ENCODE data around the gene MOCS3. TPM values are rescaled to one million over a fixed set of nuclear protein-coding genes. Genes with fewer than 3 reads are reported as not detected.

MOCS3 gene
- total RNA-seq, 1 experiment from 2014 or later = 13.4 TPM

- intact Hi-C loops (cut with micrococcal nuclease) = no loop called here
- CTCF ChIA-PET = no interaction called here
- H3K27me3 ChIP-seq (ENCODE audit: low read length) = no peaks in the 10 kb centered on the region
Measured at GRCh38 chr20:51001430-51002265, 43.0 kb downstream of the MOCS3 start.

GRCh38 chr20:51002633-51003032 lies 44.0 kb downstream of the MOCS3 start:
- CTCF ChIA-PET = no interaction called here
- H4K20me1 ChIP-seq (ENCODE audit: low read length) = no peaks in the 10 kb centered on the region

More at GRCh38 chr20:51001430-51002265, 43.0 kb downstream of the MOCS3 start:
- POLR2A ChIA-PET (ENCODE audit: unreplicated experiment) = no interaction called here
- H3K9ac ChIP-seq (ENCODE audit: low read length) = no peak overlapping the region
- H3F3A ChIP-seq (ENCODE audit: low read length, unreplicated experiment) = no peaks in the 10 kb centered on the region
- peaks cover 8% of the 10 kb centered on the region for H3K4me1 ChIP-seq (ENCODE audit: insufficient read depth, low read length)
- no peaks in the 10 kb centered on the region for H4K20me1 ChIP-seq (ENCODE audit: low read length)
- H3K27ac ChIP-seq (ENCODE audit: low read length) = no peak overlapping the region
- H3K36me3 ChIP-seq (ENCODE audit: low read depth, low read length) = no peaks in the 10 kb centered on the region
- TSS peak; percentile 7 for BruUV-seq (replicated peaks)
- no peak for DNase-seq
- H3K9me3 ChIP-seq (ENCODE audit: low read length) = no peaks in the 10 kb centered on the region
- no peak overlapping the region for H2AFZ ChIP-seq (ENCODE audit: low read length)
- H3K79me2 ChIP-seq (ENCODE audit: low read length) = no peaks in the 10 kb centered on the region
- no peak for TF ChIP-seq CTCF (conservative IDR thresholded peaks at IDR 0.05; ENCODE audit: low read depth, low read length)
- no peak for TF ChIP-seq EZH2 (IDR thresholded peaks at IDR 0.05; ENCODE audit: low read length, unreplicated experiment)
- H3K4me3 ChIP-seq (ENCODE audit: low read length) = no peak overlapping the region
- H3K4me2 ChIP-seq (ENCODE audit: low read length) = no peak overlapping the region
- H3K9me2 ChIP-seq (replicated peaks; ENCODE audit: low read length) = no peaks in the 10 kb centered on the region
- ATAC-seq = no peak

More at GRCh38 chr20:51002633-51003032, 44.0 kb downstream of the MOCS3 start:
- no peak for DNase-seq
- TF ChIP-seq CTCF (conservative IDR thresholded peaks at IDR 0.05; ENCODE audit: low read depth, low read length) (no peak), EZH2phosphoT487 (IDR thresholded peaks at IDR 0.05; ENCODE audit: borderline replicate concordance, low read length) (no peak), EZH2 (IDR thresholded peaks at IDR 0.05; ENCODE audit: low read length, unreplicated experiment) (no peak)
- BruUV-seq (replicated peaks) = no TSS peak
- no peak for ATAC-seq
- H3K9ac ChIP-seq (ENCODE audit: low read length) = no peak overlapping the region
- H3K4me2 ChIP-seq (ENCODE audit: low read length) = no peak overlapping the region
- H3K36me3 ChIP-seq (ENCODE audit: low read depth, low read length) = no peaks in the 10 kb centered on the region
- no peaks in the 10 kb centered on the region for H3F3A ChIP-seq (ENCODE audit: low read length, unreplicated experiment)
- no peaks in the 10 kb centered on the region for H3K27me3 ChIP-seq (ENCODE audit: low read length)
- POLR2A ChIA-PET (ENCODE audit: unreplicated experiment) = no interaction called here
- no peaks in the 10 kb centered on the region for H3K79me2 ChIP-seq (ENCODE audit: low read length)
- H3K27ac ChIP-seq (ENCODE audit: low read length) = no peak overlapping the region
- H3K9me3 ChIP-seq (ENCODE audit: low read length) = no peaks in the 10 kb centered on the region
- no peak overlapping the region for H2AFZ ChIP-seq (ENCODE audit: low read length)
- H3K9me2 ChIP-seq (replicated peaks; ENCODE audit: low read length) = no peaks in the 10 kb centered on the region
- no peaks in the 10 kb centered on the region for H3K4me1 ChIP-seq (ENCODE audit: insufficient read depth, low read length)
- intact Hi-C loops (cut with micrococcal nuclease) = no loop called here
- H3K4me3 ChIP-seq (ENCODE audit: low read length) = no peak overlapping the region
